Measurements from ENCODE around the gene MTRR.

MTRR gene

GRCh38 chr5:7868773-7869473 lies at the start of gene MTRR, which contains the start of gene FASTKD3:
TSS of gene MTRR (plus strand) at chr5:7869148. CDS start at chr5:7870795, 1,647 bp downstream.
TSS of gene FASTKD3 (minus strand) at chr5:7869031. CDS start at chr5:7868083, 948 bp downstream.
- peak; percentile 82 for DNase-seq (ENCODE audit: low read depth)

GRCh38 chr5:7822449-7822848 lies 46.5 kb upstream of the MTRR start:
- no peak for DNase-seq (ENCODE audit: low read depth)

GRCh38 chr5:7823594-7823993 lies 45.4 kb upstream of the MTRR start:
- DNase-seq (ENCODE audit: low read depth): no peak

GRCh38 chr5:7824995-7825394 lies 44.0 kb upstream of the MTRR start:
- no peak for DNase-seq (ENCODE audit: low read depth)

- DNase-seq (ENCODE audit: low read depth): no peak
Observed at GRCh38 chr5:7825630-7826029, 43.3 kb upstream of the MTRR start.

- DNase-seq (ENCODE audit: low read depth): no peak
Observed at GRCh38 chr5:7827610-7828009, 41.3 kb upstream of the MTRR start.

- no peak for DNase-seq (ENCODE audit: low read depth)
Observed at GRCh38 chr5:7828269-7828668, 40.7 kb upstream of the MTRR start.

GRCh38 chr5:7834982-7835381 lies 34.0 kb upstream of the MTRR start:
- DNase-seq (ENCODE audit: low read depth): no peak

GRCh38 chr5:7837403-7837802 lies 31.5 kb upstream of the MTRR start:
- no peak for DNase-seq (ENCODE audit: low read depth)

- DNase-seq (ENCODE audit: low read depth): no peak
Observed at GRCh38 chr5:7842531-7842930, 26.4 kb upstream of the MTRR start.

- no peak for DNase-seq (ENCODE audit: low read depth)
Observed at GRCh38 chr5:7844901-7845300, 24.0 kb upstream of the MTRR start.

GRCh38 chr5:7845557-7845956 lies 23.4 kb upstream of the MTRR start:
- DNase-seq (ENCODE audit: low read depth): no peak

GRCh38 chr5:7846327-7846726 lies 22.6 kb upstream of the MTRR start:
- no peak for DNase-seq (ENCODE audit: low read depth)

GRCh38 chr5:7848296-7848695 lies 20.7 kb upstream of the MTRR start:
- DNase-seq (ENCODE audit: low read depth): no peak

GRCh38 chr5:7849681-7850394 lies 19.1 kb upstream of the MTRR start:
- DNase-seq (ENCODE audit: low read depth): no peak

GRCh38 chr5:7850395-7851239 lies 18.3 kb upstream of the MTRR start, which contains the start of gene CFAP90:
TSS of gene CFAP90 (minus strand) at chr5:7851133. CDS start at chr5:7851021, 112 bp downstream.
- DNase-seq (ENCODE audit: low read depth): peak; percentile 4

- DNase-seq (ENCODE audit: low read depth): no peak
Observed at GRCh38 chr5:7851240-7851592, 17.7 kb upstream of the MTRR start.

- no peak for DNase-seq (ENCODE audit: low read depth)
Observed at GRCh38 chr5:7851617-7852289, 17.2 kb upstream of the MTRR start.

GRCh38 chr5:7852542-7852941 lies 16.4 kb upstream of the MTRR start:
- DNase-seq (ENCODE audit: low read depth): no peak

GRCh38 chr5:7852988-7853387 lies 16.0 kb upstream of the MTRR start:
- no peak for DNase-seq (ENCODE audit: low read depth)

- DNase-seq (ENCODE audit: low read depth): no peak
Observed at GRCh38 chr5:7855611-7856010, 13.3 kb upstream of the MTRR start.

GRCh38 chr5:7856855-7857254 lies 12.1 kb upstream of the MTRR start:
- no peak for DNase-seq (ENCODE audit: low read depth)
